COR-L47 (cell line): ENCODE results near the gene AGAP2.

ENCODE experiments used
- DNase-seq: peaks from one replicate; lab custom pipeline; 2025; lab: John Stamatoyannopoulos, UW

Gene AGAP2

DNA sequence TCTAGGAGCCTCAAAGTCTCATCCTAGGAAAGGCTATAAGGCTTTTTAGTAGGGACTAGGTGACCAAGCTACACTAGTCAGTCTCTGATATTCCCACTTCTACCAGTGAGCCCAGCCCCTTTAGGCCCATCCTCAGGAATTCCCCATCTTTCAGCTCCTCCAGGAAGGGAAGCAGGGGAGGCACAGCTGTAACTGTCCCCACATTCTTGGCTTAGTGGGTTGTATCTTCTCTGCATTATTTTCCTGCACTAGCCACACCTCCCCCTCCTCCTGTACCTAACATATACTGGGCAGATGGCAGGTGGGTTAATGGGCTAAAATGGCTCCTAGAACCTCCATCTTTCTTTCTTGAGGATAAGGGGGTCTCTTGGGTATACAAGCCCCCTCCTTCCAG lies 28.8 kb upstream of the AGAP2 start:
- no peak for DNase-seq

DNA sequence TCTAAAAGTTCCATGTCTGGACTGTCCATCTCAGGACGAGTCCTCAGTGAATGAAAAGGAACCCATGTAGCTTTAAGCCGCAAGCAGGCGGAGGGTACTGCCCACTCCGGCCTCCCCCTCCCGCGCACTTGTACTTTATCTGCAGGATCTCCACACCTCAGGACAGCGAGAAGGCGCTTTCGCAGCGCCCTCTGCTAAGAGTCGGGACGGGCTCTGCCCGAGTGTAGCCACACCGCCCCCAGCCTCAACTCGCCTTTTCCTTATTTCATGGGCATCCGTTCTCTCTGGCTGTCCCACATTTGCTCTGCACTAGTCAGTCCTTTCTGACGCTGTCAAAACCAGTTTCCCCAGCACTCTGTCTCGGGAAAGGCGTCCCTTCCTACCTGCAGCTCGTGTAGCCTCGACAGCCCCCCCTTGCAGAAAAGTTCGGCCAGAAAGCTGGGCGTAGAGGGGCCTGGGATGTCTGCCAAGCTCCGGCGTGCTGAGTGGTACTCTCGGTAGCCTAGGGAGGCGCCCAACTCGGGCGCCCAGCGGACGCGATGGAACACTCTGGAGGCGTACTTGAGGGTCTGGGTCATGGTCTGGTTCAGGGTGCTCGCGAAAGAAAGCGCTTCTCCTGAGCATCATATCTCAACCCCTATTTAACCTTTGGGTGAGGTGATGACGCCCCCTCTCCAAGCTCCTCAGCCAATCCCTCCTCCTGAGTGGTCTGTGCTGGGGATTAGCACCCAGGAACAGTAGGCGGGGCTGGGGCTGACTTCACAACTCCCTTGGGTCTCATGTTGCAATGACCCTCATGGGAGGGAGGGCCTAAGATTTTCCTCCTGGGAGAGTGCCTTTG lies 28.1 kb upstream of the AGAP2 start, which contains the start of gene CYP27B1:
TSS of gene CYP27B1 (minus strand) at position 615 of the 841 bp plus-strand sequence. CDS start at position 578, 37 bp downstream.
- DNase-seq, result peak; percentile 9

DNA sequence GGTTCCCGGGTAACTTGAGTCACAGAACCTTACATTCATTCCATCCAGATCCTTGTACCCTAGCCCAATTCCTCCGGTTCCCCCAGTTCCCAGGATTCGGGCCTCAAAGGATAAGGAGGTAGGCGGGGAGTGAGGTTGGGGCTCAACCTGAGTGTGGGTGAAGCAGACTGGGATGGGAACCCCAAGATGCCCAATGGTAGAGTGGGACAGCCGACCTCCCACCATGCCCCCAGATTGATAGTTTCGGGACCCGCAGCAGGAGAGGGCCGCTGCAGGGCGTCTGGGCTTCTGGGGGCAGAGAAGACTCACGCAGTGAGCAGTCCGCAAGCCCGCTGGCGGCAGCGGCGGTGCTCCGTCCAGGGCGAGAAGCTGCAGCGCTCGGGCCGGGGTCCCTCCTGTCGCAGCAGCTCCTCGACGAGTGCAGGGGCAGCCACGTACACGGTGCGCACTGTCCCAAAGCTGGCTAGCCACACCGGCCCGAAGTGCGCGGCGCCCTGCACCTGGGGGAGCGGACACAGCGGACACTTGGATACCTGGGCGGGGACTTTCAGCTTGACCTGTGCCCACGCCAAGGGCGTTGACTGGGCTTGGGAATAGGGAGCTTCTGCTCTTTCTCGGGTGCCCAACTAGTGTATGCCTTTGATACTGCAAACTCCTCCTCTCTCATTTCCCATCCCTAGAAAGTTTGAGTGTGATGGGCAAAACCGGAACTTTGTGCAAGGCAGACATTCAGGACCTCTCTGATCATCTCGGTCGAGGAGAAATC lies 27.3 kb upstream of the AGAP2 start:
- DNase-seq, result no peak

DNA sequence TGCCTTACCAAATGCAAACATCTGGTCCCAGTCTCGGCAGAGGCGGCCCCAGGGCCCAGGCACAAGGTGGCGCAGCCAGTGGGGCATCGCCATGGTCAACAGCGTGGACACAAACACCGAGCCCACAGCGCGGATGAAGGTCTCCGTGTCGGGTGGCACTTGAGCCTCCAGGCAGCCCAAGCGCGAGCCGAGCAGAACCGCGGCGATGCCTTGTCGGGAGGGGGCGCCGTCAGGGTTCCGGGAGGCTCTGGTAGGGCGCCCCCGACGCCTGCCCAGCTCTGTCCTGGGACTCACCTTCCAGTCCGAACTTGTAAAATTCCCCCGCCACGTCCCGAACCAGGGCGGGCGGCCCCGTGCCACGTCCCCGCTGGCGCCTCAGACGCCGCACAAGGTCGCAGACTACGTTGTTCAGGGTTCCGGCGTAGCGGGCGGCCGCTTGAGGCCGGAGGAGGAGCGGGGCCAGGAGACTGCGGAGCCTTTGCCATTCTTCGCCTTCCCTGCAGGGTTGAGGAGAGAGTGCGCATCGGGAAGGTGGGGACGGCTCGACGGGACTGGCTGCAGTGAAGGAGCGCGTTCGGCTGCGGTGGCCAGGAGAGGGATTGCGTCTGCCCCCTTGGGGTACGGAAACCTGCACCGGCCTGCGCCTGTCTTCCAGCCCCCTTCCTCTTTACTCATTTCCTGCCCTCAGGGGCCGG lies 26.6 kb upstream of the AGAP2 start:
- peak; percentile 44 for DNase-seq

DNA sequence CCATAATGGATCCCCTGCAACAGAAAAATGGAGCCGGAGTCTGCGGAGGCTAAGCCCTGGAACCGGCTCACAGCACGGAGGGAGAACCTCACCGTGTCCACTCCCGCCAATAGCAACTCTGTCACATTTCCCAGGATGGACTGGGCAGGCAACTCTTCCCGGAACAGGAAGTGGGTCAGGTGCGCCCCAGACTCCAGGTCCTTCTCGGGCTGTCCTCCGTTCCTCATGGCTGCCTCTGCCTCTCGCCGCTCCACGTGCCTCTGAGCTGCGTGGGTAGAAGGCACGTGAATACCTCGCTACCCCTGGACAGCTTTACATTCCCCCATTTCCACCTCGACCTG lies 26.1 kb upstream of the AGAP2 start:
- DNase-seq, result peak; percentile 48

DNA sequence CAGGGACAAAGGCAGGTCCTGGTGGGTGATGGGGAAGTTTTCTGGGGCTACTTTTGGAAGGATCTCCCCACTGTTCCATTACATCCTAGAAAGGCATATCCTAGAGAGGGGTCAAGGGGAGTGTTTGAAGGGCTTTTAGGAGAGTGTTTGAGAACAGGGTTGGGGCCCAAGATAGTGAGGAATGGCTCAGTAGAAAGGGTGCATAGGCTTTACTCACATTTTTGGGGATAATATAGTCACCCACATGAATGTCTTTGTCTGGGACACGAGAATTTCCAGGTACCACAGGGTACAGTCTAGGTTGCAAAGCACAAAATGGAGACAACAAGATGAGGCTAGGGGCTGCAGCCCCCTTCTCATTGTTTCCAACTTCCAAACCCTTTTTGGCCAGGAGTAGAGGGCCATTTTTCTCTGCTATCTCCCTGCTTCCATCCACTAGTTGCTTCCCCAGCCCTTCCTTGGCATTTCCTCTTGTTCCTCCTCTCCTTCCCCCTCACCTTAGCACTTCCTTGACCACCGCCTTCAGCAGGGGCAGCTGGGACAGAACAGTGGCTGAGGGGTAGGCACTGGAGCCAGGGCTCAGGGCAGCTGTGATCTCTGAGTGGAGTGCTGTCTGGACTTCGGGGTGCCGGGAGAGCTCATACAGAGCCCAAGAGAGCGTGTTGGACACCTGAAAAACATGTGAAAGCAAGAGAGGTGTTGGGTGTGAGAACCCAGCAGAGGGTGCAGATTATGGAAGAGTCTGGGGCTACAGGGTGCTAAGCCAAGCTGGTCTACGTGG lies 25.5 kb upstream of the AGAP2 start:
- DNase-seq, result no peak

DNA sequence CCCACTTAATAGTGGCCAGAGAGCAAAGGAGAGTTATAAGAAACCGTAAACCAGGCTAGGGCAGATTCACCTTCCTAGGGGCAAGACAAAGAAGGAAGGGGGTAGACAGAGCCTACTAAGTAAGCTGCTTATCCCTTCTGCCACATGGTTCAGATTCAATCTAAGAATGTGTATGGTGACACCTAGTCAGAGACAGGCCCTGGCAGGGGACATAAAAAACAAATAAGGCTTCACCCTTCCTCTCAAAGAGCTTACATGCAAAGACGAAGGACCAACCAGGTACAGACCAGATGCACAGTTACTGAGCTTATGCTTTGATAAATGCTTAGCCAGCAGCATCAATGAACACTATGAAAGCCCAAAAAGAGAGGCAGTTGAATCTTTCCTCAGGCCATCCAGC lies 23.9 kb upstream of the AGAP2 start:
- DNase-seq, result no peak

DNA sequence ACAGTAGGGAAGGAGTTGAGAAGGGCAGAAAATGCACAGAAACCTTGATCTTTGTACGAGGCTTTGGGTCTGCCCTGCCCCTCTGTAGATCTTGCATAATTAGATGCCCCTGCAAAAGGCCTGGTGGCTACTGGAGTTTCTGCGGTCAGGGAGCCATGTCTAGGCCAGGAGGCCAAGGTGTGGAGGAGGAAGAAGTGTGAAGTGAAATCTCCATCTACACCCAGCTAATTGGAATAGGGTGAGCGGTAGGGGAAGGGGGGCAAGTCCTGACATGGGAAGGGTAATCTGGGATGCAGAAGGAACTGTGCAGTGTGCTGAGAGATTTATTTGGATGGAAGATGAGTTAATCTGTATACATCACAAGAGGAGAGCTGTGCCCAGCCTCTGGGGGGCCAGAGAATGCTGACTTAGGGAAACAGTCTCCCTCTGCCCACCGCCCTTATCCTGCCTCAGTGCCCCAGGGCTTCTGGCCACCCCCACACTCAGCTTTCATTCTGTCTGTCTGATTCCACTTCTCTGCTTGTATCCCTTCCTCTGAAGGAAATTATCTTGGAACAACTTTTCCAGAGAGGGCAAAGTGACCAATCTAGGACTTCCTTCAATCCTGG lies 23.0 kb upstream of the AGAP2 start:
- no peak for DNase-seq

DNA sequence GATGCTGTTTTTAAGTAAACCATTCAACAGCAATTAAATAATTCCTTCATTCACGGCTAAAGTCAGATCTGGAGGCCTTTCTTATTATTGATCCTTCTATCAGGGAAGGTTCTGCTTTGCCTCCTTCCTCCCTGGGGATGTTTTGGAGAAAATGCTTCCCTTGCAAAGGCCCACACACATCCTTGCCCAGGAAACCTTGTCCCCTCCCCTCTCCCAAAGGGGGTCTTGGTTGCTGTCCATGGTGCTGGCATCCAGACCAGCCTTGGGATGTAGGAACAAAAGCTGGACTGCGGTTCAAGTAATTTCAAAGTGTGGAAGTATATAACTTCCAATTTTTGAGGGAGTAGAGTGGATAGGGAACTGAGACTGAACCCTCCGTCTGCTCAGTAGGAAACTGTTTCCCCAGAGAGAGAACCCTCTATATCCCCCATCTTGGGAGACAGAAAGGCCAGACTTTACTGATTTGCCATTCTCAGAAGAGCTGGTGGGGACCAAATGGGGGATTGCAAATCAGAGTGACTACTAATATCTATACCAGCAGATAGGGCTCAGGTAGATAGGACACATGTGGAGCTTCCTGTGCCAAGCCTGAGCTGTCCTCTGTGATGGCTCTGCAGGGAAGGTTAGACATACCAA lies 21.9 kb upstream of the AGAP2 start:
- no peak for DNase-seq

DNA sequence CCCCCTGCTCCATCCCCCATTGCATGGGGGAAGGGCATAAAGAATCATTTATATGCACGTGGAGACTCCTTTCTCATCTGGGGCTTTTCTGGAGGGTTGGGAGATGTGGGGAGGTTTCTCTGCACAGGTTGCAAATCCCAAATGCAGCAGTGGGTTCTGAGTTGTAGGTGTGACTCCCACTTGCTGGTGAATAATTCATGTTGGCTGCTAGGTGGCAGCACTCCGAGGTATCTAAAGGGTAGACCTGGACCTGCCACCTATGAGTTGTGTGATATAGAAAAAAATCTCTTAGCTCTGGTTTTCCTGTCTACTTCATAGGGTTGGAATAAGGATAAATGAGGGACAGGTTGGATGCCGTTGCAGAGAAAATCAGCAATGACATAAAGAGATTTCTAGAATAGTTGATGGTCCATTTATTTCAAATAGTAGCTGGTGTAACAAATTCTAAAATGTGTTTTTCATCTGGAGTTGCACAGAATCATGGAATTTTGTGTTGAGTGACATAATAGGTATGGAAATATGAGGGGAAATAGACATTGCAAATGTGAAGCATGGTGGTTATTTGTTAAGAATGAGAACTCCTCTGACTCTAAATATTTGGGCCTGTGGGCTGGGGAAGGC lies 20.9 kb upstream of the AGAP2 start:
- DNase-seq, result peak; percentile 14

DNA sequence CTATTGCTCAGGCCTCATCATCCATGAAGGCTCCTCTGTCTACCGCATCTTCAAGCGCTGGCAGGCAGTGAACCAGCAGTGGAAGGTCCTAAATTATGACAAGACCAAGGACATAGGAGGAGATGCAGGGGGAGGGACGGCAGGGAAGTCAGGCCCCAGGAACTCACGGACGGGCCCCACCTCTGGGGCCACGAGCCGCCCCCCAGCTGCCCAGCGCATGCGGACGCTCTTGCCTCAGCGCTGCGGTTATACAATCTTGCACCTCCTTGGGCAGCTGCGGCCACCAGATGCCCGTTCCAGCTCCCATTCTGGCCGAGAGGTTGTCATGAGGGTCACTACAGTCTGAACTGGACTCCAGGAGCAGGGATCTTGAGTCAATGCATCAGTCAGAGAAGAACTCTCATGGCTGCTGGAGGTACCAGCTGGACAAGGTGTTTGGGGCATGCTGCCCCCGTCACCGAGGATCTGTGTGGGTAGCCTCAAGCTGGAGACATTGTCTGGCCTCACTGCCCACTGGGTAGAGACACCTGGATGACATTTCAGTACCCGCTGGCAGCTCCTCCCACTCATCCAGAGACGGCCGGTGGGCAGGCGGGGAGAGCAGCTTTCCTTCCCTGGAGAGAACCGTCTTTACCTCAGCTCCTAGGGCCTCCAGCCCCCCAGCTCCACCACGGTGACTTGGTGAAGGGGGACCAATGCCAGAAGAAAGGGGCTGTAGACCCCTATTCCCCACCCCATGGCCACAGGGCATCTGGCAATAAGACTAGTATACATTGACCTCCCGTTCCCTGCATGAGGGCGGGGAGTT lies 20.2 kb upstream of the AGAP2 start:
- DNase-seq, result no peak

DNA sequence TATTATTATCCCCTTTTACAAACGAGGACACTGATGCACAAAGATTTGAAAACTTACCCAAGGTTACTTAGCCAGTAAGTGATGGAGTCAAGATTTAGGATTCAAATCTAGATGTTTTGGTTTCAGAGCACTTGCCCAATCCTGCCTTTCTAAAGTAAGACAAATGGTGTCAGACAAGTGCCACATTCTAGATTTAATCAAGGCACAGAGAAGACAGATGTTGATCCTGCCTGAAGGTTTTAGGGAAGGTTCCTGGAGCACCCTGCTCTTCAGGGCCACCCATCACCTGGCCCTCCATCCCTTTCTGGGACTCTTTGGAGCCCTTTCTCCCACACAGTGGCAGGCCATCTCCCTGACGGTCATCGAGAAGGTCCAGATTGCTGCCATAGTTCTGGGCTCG lies 19.2 kb upstream of the AGAP2 start:
- DNase-seq, result no peak

DNA sequence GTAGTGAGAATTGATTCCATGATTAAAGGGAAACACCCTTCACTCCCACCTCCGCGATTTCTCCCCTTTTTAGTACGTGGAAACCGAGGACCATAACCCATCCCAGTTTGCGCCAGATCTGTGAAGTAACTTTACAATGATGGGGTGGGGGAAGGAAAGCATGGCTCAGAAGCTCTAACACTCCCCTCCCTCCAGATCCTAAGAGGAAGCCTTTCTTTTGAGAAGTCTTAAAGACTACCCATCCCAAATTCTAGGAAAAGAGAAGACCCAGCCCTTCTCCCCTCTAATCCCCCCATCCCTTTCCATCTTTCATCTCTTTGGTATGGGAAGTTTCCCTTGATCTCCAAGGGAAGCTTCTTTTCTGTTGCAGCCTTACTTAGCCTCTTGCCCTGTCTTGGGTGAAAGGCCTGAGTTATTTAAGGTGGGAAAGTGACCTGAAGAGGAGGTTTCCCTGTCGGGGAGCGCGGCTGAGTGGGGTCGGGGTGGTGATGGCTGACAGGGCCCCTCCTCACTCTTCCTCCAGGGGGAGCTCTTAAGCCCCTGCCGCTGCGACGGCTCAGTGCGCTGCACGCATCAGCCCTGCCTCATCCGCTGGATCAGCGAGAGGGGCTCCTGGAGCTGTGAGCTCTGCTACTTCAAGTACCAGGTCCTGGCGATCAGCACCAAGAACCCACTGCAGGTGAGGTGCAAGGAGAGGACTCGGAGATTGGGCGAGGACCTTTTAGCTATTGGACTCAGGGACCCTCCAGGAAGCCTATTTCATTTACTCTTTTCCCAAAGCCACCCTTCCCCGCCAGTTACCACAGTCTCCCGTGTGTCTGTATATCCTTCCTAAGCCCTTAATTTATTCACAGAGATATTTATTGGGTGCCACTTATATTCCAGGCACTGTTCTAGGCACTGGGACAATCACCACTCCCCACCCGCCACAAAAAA lies 18.1 kb upstream of the AGAP2 start:
- DNase-seq, result peak; percentile 48

DNA sequence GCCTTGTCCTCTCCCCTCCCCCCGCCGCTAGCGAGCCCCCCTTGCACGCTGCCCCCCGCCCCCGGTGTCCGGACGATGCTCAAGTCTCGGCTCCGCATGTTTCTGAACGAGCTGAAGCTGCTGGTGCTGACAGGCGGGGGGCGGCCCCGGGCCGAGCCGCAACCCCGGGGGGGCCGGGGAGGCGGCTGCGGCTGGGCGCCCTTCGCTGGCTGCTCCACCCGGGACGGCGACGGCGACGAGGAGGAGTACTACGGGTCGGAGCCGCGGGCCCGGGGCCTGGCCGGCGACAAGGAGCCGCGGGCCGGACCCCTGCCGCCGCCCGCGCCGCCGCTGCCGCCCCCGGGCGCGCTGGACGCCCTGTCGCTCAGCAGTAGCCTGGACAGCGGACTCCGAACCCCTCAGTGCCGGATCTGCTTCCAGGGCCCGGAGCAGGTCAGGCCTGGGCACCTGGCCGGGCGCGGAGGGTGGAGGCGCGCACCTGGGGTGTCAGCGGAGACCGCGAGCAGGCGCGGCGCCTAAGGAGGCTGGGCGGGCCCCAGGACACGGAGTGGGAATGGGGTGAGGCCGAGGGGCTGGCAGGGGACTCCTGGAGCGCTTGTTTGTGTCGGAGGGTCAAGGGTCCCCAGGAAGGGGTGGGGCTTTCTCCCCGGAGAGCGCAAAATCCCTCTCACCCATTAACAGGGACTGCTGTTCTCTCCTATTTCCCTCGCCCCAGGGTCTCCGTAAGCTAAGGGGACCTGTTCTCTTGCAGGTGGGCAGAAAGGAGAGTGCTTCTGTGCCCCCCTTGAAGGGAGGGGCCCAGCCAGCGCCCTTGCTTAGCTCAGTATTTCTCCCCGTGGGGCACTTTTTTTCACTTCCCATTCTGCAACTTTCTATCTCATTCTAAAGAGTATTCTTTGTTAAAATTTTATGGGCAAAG lies 17.2 kb upstream of the AGAP2 start:
- peak; percentile 54 for DNase-seq

DNA sequence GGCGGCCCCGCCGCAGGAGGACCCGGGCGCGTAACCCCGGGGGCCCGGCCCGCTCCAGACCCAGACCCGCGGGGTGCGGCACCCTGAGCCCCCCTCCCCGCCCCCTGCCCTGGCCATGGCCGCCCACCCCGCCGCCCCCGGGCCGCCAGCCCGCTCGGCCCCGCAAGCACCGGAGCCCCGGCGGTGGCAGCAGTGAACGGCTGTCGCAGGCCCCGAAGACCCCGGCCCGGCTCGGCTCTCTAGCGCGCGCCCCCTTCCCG lies 16.6 kb upstream of the AGAP2 start:
- DNase-seq, result no peak

DNA sequence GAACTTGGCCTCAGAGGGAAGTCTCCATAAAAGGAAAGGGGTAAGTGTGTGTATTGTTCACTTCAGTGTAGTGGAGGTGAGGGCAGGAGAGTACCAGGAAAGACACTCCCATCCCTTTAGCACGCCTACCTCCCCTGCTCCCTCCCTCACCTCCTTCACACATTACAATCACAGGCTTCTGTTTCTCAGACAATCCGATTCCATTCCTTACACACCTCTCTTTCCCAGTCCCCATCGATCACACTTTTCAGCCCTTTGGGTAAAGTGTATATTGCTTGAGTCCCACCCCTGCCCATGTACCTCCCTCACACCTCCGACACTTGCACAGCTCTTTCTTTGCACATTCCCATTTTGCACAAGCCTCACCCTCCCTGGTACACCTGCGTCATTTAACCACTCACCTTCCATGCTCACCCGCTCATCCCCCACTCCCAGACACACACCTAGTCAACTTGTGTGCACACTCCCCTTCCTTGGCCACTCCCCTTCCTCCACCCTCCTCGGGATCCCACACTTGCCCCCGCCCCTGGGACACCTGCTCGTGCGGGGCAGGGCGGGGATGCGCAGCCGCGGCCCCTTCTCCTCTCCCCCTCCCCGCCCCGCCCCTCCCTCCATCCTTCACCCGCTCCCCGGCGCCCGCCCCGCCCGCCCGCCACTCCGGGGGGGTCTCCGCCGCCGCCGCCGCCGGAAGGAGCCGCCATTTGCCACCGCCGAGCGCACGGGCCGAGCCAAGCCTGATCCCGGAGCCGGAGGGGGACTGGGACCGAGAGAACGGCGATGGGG lies 16.1 kb upstream of the AGAP2 start, which contains the start of gene MARCHF9:
TSS of gene MARCHF9 (plus strand) at position 693 of the 783 bp plus-strand sequence. CDS start 426 bp downstream, outside the sequence.
- DNase-seq, result peak; percentile 91
